HG03108 (cell line): ENCODE measurements around the gene LTBP3.

Experiments used
- ATAC-seq: cut with Tn5 transposase; IDR thresholded peaks from one replicate; pipeline ENCODE4 v1.9.1; 2021; ENCODE audit warnings: moderate library complexity; ENCODE audit not compliant: unreplicated experiment

Gene LTBP3

GRCh38 chr11:65555693-65556231 is 2.4 kb downstream of the LTBP3 start:
- ATAC-seq = no peak

GRCh38 chr11:65554842-65555430 is 3.2 kb downstream of the LTBP3 start:
- ATAC-seq = no peak

- ATAC-seq = no peak
These were observed 3.9 kb downstream of the LTBP3 start for GRCh38 chr11:65554057-65554818.

GRCh38 chr11:65553301-65554001 is 4.7 kb downstream of the LTBP3 start:
- no peak for ATAC-seq

GRCh38 chr11:65552388-65552951 is 5.7 kb downstream of the LTBP3 start:
- ATAC-seq = no peak

DNA sequence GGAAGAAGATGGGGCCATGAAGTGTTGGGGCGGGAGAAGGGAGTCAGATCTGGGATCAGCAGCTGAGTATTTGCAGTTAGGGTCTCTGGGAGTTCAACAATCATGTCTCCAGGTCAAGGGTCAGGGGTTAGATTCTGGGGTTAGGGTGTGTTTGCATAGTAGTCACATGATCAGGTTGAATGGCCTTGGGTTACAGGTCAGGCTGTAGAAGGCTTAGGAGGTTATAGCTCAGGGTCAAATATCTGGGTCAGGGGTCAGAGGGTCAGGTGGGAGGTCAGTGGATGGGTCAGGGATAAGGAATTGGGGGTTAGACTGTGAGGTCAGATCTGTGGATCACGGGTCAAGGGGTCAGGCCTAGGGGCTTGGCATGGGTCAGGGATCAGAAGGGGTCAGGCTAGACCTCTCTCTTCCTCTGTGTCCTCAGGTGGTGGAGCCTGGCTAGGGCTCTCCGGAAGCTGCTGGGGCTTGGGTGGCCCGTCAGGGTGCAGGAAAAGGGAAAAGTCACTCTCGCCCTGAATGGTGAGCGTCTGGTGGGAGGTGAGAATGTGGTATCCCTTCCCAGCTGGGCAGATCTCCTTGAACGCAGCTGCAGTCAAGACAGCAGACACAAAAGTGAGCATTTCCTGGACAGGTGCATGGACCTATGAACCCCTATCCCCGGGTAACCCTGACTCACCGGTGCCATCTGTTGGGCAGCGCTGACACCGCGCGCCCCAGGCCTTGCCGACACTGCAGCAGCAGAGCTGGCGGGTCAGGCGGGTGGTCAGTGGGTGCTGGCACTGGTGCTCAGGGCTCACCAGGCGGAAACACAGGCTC is 6.4 kb downstream of the LTBP3 start:
- ATAC-seq = peak; percentile 73

DNA sequence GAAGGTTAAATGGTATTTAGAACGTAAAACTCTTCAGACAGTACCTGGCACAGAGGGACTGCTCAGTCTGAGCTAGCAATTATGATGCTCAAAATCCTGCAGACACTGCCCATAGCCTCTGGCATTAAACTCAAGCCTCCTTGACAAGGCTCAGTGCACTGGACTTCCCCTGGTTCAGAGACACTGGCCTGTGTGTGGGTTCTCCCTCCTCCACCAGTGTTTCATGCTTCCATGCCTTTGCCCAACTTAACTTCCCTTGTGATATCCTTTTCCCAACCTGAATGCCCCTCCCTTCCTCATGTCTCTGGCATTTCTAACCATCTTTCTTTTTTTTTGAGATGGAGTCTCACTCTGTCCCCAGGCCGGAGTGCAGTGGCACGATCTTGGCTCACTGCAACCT is 9.1 kb downstream of the LTBP3 start:
- no peak for ATAC-seq

DNA sequence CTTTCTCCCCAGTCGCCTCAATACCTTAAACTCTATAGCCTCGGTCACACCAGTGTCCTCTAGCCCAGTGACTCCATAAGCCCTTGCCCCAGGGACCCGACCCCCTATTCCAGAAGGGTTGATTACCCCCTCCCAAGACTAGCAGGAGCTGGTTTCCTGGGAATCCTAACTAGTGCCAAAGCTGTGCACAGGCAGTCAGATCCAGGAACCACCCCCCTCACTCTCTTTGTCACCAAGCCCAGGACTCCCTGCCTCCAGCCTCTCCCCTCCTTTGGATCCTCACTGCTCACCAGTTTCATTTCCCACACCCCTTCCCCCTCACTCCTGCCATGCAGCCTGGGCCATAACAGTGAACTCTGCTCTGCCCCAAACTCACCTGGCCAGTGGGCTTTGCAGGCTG is 9.8 kb downstream of the LTBP3 start:
- ATAC-seq = no peak

GRCh38 chr11:65547446-65548125 is 10.6 kb downstream of the LTBP3 start:
- no peak for ATAC-seq

DNA sequence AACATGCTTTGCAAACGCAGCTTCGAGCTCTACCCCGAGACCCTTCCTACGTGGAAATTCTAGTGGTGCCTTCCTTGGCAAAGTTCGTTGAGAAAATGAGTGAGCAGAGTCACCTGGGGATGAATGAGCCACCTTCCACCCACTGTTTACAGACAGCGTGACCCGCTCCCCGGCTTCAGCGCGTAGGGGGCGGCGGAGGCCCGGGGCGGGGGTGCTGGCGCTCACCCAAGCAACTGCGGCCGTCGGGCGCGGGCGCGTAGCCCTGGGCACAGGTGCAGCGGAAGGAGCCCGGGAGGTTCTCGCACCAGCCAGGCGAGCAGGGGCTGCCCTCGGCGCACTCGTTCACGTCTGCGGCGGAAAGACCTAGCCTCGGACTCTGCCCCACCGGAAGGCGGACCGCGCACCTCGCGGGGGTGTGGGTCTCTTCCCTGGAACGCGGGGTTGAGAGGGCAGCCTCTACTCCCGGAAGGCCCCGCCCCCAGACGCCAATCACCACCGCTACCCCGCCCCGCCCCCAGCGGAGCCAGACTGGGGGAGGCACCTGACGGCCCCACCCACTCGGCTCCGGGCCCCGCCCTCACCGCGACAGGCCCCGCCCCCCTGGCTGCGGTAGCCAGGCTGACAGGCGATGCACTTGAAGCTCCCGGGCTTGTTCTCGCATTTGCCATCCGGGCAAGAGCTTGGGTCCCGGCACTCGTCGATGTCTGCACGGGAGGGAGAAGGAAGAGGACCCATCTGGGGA is 11.8 kb downstream of the LTBP3 start:
- ATAC-seq = peak; percentile 62

GRCh38 chr11:65545853-65546216 is 12.3 kb downstream of the LTBP3 start:
- no peak for ATAC-seq

DNA sequence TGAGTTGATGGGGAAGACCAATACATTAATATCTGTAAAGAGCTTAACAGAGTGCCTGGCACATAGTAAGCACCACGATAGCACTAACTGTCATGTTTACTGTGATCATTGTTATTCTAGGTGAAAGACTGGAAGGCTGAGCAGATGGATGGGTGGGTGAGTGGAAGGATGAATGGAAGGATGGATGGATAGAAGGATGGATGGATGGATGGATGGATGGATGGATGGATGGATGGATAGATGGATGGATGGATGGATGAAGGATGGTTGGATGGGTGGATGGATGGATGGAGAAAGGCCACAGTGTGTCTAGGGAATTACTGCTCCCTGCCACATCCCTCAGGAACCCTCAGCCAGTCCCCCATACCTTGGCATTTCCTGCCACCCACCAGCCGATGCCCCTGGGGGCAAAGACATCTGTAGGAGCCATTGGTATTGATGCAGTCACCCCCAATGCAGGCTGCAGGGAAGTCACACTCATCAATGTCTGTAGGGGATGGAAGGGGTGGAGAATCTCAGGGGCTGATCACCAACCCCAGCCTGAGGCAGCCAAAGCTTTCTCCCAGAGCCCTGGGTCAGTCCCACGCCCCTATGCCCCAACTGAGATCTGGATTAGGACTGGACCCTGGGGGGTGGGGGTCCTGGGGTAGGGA is 15.3 kb downstream of the LTBP3 start:
- no peak for ATAC-seq

- ATAC-seq = no peak
These were observed 16.8 kb downstream of the LTBP3 start for GRCh38 chr11:65541093-65541982.

- ATAC-seq = peak; percentile 43
These were observed 17.7 kb downstream of the LTBP3 start for GRCh38 chr11:65540290-65541092.

DNA sequence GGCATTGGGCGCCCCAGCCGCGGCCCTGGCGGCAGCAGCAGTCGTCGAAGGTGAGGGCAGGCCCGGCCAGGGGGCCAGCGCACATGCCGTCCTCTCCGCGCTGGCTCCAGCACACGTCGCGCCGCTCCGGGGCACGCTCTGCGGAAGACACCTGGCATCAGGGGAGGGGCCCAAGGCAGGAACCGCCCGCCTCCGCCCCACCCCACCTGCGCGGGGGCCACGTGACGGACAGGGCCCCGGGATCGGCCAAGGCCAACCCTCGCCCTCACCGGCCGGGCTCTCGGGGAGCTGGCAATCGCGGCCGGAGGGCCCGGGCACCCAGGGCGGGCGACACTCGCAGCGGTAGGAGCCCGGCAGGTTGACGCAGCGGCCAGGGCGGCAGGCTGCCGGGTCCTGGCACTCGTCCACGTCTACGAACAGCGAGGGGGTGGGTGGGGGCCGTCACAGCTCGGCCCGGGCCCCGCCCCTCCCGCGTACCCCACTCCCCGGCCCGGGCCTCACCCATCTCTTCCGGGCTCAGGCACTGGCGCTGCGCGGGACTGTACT is 18.3 kb downstream of the LTBP3 start:
- ATAC-seq = peak; percentile 39

GRCh38 chr11:65538915-65539743 is 19.0 kb downstream of the LTBP3 start:
- ATAC-seq = no peak
